ENCODE results near the gene KIF13A. TPM values are rescaled to one million over a fixed set of nuclear protein-coding genes. Genes with fewer than 3 reads are reported as not detected.

The KIF13A gene
- total and polyA plus RNA-seq, 9 of the 15 experiments (the other 6 are each of a cell fraction or from before 2014, with no cell fraction given) = 3.6 to 44.3 (median 29.7) TPM

- TF ChIP-seq SAP30 (IDR thresholded peaks at IDR 0.05; ENCODE audit: borderline replicate concordance, insufficient read depth, low read depth, low read length, poor library complexity, severe bottlenecking) (peak; percentile 88), IFI16 (CRISPR knock-in tag; IDR thresholded peaks at IDR 0.05) (no peak), SNRNP70 (optimal IDR thresholded peaks at IDR 0.05; ENCODE audit: low read depth, low read length) (no peak), OTX1 (CRISPR knock-in tag; IDR thresholded peaks at IDR 0.05) (peak; percentile 50; the same call in 1 of the 2 replicates), SREBF2 (CRISPR knock-in tag; IDR thresholded peaks at IDR 0.05) (no peak), NFYB (IDR thresholded peaks at IDR 0.05; ENCODE audit: extremely low read depth, insufficient read length) (no peak), TEAD2 (tag; IDR thresholded peaks at IDR 0.05) (peak; percentile 92), CREBBP (IDR thresholded peaks at IDR 0.05; ENCODE audit: low read depth, low read length) (no peak), TCF3 (CRISPR knock-in tag; IDR thresholded peaks at IDR 0.05) (peak; percentile 98), ZNF146 (CRISPR knock-in tag; IDR thresholded peaks at IDR 0.05; ENCODE audit: unreplicated experiment) (no peak), VEZF1 (CRISPR knock-in tag; IDR thresholded peaks at IDR 0.05) (peak; percentile 94), HDAC6 (IDR thresholded peaks at IDR 0.05; ENCODE audit: low read depth, low read length) (no peak), CHD1 (IDR thresholded peaks at IDR 0.05; ENCODE audit: low read length) (no peak), RUNX1 (IDR thresholded peaks at IDR 0.05; ENCODE audit: low read depth) (peak; percentile 99), XRCC5 (IDR thresholded peaks at IDR 0.05; ENCODE audit: low read depth, low read length) (peak; percentile 84; the same call in 1 of the 2 replicates), RBM14 (IDR thresholded peaks at IDR 0.05; ENCODE audit: borderline replicate concordance, insufficient read depth, low read depth, low read length) (no peak), SMAD3 (CRISPR knock-in tag; conservative IDR thresholded peaks at IDR 0.05) (peak; percentile 79; the same call in 1 of the 2 replicates), NR2C1 (IDR thresholded peaks at IDR 0.05) (peak; percentile 38; the same call in 1 of the 2 replicates), NR2C1 (tag; IDR thresholded peaks at IDR 0.05) (peak; percentile 67; the same call in 1 of the 2 replicates), MXI1 (IDR thresholded peaks at IDR 0.05; ENCODE audit: low read depth, low read length) (peak; percentile 90)
Measured at GRCh38 chr6:17962436-17963031, 24.9 kb downstream of the KIF13A start (continued).
